Measurements from ENCODE around the gene TRIM17.

GRCh38 chr1:228379666-228380065, 37.0 kb downstream of the TRIM17 start:
- TF ChIP-seq CTCF (IDR thresholded peaks at IDR 0.05): no peak
- TF ChIP-seq POLR2A (IDR thresholded peaks at IDR 0.05): no peak
- TF ChIP-seq POLR2AphosphoS5 (IDR thresholded peaks at IDR 0.05; ENCODE audit: insufficient read depth in 1 of 2, low read depth in 1 of 2): no peak

Data from vagina (tissue), 2 donors.